Measurements from ENCODE around the gene KBTBD2.

Gene KBTBD2

GRCh38 chr7:32891800-32892520 lies 400 bp upstream of the KBTBD2 start:
- TF ChIP-seq MYC (IDR thresholded peaks at IDR 0.05; ENCODE audit: low read depth, low read length), result peak; percentile 54; the same call in 1 of the 2 replicates
- peak; percentile 25; the same call in 1 of the 2 replicates for TF ChIP-seq MAX (IDR thresholded peaks at IDR 0.05; ENCODE audit: low read depth, low read length)
- TF ChIP-seq CTCF (IDR thresholded peaks at IDR 0.05; ENCODE audit: low read depth, low read length), result no peak
- TF ChIP-seq POLR2A (IDR thresholded peaks at IDR 0.05; ENCODE audit: extremely low read depth, insufficient read length), result peak; percentile 90
- peak overlapping the region; percentile 82 for H3K4me3 ChIP-seq (ENCODE audit: low read depth, low read length)
- DNase-seq (ENCODE audit: low read depth), result peak; percentile 100

GRCh38 chr7:32890793-32891042 lies 842 bp downstream of the KBTBD2 start:
- TF ChIP-seq CTCF (IDR thresholded peaks at IDR 0.05; ENCODE audit: low read depth, low read length) (no peak), POLR2A (IDR thresholded peaks at IDR 0.05; ENCODE audit: extremely low read depth, insufficient read length) (no peak), MYC (IDR thresholded peaks at IDR 0.05; ENCODE audit: low read depth, low read length) (no peak), MAX (IDR thresholded peaks at IDR 0.05; ENCODE audit: low read depth, low read length) (no peak)
- no peak for DNase-seq (ENCODE audit: low read depth)
- peak overlapping the region; percentile 81 for H3K4me3 ChIP-seq (ENCODE audit: low read depth, low read length)

- TF ChIP-seq POLR2A (IDR thresholded peaks at IDR 0.05; ENCODE audit: extremely low read depth, insufficient read length) (no peak), MYC (IDR thresholded peaks at IDR 0.05; ENCODE audit: low read depth, low read length) (peak; percentile 57; the same call in 1 of the 2 replicates), MAX (IDR thresholded peaks at IDR 0.05; ENCODE audit: low read depth, low read length) (peak; percentile 96)
- DNase-seq (ENCODE audit: low read depth), result peak; percentile 77
Measured at GRCh38 chr7:32890010-32890792, 1.4 kb downstream of the KBTBD2 start.

GRCh38 chr7:32888505-32888904 lies 3.1 kb downstream of the KBTBD2 start:
- H3K4me3 ChIP-seq (ENCODE audit: low read depth, low read length), result peak overlapping the region; percentile 16
- no peak for DNase-seq (ENCODE audit: low read depth)
- no peak for TF ChIP-seq MYC (IDR thresholded peaks at IDR 0.05; ENCODE audit: low read depth, low read length)
- no peak for TF ChIP-seq POLR2A (IDR thresholded peaks at IDR 0.05; ENCODE audit: extremely low read depth, insufficient read length)
- no peak for TF ChIP-seq CTCF (IDR thresholded peaks at IDR 0.05; ENCODE audit: low read depth, low read length)
- no peak for TF ChIP-seq MAX (IDR thresholded peaks at IDR 0.05; ENCODE audit: low read depth, low read length)

More at GRCh38 chr7:32890010-32890792, 1.4 kb downstream of the KBTBD2 start:
- peak overlapping the region; percentile 81 for H3K4me3 ChIP-seq (ENCODE audit: low read depth, low read length)

- no peak for DNase-seq (ENCODE audit: low read depth)
- TF ChIP-seq CTCF (IDR thresholded peaks at IDR 0.05; ENCODE audit: low read depth, low read length), result no peak
- no peak for TF ChIP-seq POLR2A (IDR thresholded peaks at IDR 0.05; ENCODE audit: extremely low read depth, insufficient read length)
- no peak for TF ChIP-seq MAX (IDR thresholded peaks at IDR 0.05; ENCODE audit: low read depth, low read length)
- no peak for TF ChIP-seq MYC (IDR thresholded peaks at IDR 0.05; ENCODE audit: low read depth, low read length)
- peak overlapping the region; percentile 18 for H3K4me3 ChIP-seq (ENCODE audit: low read depth, low read length)
Measured at GRCh38 chr7:32887395-32887794, 4.2 kb downstream of the KBTBD2 start.
